ENCODE measurements around the gene RRBP1.

The RRBP1 gene

DNA sequence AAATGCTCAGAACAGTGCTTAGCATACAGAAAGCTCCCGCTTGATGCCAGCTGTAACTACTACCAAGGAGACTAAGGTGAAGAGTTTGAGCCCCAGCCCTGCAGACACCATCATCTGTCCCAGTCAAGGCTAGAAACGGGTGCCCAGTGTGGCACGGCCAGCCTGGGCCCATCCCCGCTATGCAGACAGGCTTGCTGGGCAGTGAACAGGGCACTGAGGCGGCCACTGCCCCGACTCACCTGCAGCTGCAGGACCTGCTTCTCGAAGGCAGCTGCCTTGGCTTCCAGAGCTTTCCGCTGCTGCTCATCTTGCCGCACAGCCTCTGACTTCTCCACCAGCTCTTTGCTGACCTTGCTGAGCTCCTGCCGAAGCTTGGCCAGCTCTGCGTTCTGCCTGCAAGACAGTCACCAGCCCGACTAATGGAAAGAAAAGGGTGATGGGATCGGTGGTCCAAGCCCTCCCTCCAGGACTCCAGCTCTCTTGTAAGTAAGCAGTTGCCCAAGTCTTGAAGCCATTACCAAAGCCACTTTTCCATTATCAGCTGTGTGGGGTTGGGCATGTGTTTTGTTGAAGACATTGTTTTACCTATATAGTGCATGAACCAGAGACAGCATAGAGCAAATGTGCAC is 48.7 kb downstream of the RRBP1 start:
- no peak for DNase-seq

DNA sequence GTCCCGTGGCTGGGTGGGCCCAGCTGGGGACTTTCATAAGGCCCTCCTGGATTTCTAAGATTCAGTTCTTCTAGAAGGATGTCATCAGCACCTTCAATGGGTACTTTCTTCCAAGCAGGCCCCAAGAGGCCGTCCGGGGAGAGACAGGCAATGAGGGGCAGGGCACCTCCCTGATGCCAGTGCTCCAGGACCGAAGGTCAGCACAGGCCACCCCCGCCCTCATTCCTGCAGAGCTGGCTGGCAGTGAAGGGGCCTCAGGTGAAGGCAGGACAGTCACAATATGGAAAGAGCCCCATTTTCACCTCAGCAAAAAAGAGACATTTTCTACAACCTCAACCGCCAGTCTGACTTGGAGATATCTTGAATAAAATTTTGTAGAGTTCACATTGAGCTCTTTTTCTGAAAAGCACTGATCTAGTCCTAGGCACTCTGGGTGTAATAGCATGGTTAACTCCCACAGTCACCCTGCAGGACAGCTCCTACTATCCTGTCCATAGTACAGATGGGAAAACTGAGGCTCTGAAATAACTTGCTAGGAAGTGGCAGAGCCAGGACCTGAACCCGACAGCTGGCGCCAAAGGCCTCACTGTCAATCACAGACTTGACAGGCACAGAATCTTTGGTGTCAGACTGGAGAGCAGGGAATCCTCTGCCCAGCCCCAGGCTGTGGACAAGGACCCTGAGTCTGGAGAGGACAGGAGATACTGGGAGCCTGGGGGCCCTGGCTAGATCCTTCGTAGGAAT is 50.3 kb downstream of the RRBP1 start:
- no peak for DNase-seq

DNA sequence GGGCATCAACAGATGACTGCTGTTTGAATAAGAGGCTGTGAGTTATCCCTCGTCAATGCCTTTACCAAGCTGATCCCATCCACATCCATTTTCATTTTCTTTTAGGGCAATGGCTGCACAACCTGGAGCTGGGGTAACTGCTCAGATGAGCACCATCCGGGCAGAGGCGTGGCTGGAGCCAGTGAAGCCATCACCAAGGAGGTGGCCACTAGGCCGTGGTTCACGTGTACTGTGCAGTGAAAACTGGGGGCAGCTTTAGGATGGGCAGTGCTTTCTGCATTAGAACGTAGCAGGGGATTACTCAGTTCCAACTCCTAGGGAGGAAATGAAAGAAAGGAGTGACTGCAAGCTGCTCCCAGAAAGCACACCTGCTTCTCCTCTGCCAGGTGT is 51.2 kb downstream of the RRBP1 start:
- no peak for DNase-seq

DNA sequence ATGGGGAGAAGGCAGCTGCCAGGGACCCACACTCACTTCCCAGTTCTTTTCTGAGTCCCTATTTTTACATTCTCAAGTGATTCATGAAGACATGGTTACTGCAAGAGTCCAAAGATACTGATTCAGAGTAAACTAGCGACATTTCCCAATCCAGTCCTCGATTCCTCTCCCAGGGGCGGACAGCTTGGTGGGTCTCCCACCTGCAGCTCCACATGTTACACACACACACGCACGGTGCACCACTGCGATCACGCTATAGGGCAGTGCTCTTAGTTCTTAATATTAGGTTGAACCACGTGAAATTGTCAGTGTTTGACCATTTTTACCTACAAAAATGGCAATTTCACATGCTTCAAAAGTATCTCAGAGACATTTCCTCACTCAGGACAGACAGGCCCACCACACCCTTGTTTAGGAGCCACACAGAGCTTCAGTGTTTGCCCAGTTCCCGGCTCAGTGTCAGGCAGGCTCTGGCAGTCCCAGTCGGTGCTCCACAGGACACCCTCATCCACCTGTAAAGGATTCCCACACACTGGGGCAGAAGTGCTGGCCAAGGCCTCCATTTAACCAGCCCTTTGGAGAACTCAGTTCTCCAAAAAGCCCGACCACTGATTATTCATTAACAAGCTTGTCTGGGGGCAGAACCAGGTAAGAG is 51.8 kb downstream of the RRBP1 start:
- DNase-seq: no peak

DNA sequence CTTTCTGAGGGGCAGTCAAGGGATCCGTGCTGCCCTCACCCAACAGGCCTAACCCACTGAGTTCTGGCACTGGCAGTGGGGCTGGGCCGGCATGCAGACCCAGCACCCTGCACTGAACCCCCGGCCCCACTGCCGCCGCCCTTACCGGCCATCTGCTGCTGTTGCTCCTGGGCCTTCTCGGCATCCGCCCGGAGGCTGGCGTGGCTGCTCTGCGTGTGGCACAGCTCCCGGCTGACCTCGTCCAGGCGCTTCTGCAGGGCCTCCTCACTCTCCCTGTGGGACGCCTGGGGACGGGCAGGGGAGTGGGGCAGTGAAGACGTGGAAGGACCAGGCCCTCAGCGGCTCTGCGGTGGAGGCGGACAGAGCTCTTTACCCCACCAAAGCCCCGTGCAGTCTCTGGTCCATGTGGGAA is 52.4 kb downstream of the RRBP1 start:
- DNase-seq: no peak

DNA sequence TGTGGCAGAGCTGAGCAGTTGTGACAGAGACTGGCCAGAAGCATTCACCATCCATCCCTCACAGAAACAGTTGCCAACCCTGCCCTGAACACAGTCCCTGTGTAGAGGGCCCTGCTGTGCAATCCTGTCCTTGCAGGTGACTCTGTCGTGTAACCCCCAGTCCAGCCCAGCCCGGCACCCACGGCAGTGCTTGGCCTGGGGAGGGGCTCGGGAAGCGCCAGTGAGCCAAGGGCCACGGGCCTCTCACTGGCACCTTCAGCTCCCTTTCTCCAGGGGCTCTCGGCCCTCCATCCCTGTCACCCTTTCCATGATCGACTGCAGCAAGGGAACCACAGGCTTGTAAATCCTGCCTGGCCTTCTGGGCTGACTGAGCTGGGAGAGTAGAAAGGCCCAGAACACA is 53.0 kb downstream of the RRBP1 start:
- no peak for DNase-seq

DNA sequence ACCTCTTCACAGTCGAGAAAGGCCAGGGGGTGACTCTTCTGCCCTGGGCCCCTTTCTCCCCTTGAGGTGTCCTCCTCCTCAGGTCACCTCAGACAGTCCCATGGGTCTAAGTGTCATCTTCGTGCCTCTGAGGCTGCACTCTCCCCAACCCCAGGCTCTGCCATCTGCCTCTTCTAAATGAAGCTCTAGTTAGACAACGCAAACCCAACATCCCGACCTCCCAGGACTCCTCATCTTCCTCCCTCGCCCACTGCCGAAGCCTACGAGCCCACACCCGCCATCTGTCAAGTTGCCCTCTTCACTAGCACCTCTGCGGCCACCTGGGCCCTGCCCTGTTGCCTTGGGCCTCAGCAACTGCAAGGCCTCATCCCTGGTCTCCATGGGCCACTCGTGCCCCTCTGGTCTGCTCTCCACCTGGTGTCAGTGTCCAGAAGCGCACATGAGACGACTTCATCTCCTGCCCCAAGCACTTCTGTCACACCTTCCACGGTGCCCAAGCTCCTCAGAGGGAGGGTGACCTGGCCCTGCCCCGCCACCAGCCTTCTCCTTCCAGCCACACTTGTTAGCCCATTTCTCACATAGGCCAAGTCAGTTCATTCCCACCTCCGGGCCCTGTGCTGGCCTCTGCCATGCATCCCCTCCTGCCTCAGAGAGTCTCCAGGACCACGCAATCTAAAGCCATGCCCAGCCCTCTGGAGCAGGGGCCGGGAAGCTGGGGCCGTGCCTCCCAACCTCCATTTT is 53.8 kb downstream of the RRBP1 start:
- DNase-seq: no peak

DNA sequence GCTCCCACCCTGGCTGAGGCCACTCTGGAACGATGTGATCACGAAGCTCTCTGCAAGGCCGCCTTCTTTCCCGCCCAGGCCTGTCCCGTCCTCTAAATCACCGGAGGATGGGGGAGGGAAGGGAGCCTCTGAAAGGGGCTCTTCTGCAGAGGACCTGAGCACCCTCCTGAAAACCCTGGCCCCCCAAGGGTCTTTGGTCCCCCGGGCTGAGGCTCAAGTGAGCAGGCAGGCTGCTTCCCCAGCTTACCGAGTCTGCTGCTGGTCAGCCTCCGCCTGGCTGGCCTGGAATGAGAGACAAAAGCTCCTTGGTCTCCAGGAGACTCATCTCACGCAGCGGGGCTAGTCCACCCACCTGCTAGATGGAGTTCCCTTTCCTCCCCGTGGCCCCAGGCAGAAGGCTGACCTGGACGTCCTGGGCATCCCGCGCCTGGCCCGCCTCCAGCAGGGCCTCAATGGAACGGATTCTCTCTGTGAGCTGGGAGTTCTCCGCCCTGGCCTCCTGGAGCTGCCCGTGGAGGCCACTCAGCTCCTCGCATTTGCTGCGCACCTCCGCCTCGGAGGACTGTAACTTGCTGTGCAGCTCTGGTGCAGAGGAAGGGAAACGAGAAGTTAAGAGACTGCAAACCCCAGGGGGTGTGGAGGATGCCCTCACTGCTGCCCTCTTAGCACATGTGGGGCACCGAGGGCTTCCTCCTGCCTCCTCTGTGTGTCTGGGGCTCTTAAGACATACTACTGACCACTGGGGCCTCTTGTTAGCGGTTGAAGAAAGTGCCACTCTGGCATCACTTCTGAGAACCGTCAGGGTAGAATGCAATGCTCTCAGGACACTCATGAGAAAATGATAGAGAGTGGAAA is 54.7 kb downstream of the RRBP1 start:
- no peak for DNase-seq

DNA sequence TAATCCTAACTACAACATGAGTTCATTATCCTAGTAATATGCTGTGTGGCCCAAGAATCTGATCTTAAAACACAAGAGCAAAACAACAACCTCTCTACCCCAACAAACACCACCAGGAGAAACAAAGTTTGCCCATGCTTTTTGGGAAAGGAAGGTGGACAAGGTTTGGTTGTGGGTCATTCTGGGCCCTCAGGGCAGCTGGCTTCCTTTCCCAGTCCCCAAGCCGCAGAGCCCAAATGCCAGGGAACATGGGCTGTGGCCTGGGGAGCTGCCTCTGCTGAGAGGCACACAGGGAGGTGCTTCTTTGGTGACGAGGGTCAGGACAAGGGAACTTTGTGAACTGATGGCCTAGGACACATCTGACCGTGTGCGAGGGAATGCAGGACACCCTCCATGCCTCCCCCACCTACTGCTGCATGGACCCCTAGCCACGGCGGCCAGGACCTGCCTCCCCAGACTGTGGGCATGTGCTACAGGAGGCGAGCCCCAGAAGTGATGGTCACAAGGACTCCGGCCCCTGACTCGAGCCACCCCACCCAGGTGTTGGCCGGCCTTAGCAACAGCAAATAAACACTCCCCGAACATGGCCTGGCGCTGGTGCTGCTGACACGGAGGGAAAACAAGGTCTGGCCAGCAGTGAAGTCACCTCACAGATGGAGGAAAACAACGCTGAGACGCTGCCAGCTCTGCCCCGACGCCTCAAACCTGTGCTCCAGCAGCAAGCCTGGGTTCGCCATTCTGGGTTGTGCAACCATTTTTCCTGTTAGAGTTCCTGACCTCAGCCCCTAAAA is 55.6 kb downstream of the RRBP1 start:
- no peak for DNase-seq

DNA sequence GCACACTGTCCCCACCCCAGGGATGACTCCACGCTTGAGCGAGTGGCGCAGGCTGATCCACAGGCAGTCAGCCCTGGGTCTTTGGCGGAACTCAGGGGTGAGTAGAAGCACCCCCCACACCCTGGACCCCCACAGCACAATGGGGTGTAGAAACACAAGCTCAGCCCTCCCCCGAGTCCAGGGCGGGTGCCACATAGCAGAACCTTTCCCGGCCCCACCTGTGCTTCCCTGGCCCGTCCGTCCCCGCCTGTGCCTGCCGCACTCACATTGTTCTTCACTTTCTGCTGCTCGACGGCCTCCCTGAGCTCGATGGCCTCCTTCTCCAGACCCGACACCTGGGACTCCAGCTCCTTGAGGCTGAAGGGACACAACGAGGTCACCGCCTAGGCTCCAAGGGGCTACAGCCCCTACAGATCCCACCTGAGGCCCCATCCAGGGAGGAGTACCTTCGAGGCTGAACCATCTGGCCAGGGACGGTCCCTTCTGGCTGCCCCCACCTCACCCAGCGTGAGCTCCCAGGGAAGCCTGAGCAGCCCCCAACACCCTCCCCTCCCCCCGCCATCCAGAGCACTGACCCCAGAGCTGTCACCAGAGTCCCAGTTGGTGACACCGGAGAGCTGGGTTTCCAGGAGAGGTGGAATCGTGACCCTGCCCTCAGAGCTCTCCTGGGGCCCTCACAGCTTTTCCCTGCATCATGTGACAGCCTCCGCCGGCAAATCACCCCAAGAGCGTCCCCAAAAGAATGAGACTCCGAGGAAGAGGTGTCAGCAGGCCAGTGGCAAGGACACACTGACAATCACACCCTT is 56.6 kb downstream of the RRBP1 start:
- DNase-seq: no peak

DNA sequence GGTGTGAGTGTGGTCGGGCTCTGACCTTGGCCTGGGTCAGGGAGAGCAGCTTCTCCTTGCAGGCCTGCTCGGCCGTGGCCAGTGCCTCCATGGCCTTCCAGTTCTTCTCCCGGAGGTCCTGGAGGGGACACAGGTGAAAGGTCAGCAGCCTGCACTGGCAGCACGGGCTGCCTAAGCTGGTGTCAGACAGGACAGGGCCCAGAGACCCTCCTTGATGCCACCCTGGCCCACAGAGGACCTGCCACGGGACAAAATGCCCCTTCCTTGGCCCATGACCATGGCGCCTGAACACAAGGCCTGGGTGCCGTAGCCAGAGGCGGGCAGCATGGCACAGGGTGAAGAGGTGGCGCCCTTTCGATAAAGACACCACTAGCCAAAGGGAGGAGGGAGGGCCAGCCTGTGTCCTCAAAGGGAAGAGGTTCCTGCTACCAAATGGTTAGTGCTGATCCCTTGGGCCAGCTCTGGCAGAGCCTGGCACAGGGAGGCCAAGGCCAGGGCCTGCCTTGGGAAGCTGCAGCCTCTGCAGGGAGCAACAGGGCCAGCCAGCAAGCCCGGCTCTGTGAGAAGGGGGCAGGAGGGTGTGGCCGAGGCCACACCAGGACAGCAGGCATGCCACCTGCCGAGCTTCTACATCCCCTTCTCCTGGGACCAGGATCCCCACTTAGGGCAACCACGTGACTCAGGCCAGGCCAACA is 57.3 kb downstream of the RRBP1 start:
- DNase-seq: no peak

DNA sequence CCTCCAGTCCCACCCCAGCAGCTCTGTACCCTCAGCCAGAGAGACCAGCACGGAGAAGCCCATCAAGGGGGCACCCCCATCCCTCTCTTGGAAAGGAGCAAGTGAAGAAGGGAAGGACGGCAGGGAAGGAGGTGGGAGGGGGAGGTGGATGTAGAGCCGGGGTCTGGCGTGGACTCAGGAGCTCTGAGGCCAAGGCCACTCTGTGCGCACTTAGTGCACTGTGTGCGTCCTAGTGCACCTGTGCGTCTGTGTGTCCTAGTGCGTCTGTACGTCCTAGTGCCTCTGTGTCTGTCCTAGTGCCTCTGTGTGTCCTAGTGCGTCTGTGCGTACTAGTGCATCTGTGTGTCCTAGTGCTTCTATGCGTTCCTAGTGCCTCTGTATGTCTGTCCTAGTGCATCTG is 58.0 kb downstream of the RRBP1 start:
- DNase-seq: no peak

DNA sequence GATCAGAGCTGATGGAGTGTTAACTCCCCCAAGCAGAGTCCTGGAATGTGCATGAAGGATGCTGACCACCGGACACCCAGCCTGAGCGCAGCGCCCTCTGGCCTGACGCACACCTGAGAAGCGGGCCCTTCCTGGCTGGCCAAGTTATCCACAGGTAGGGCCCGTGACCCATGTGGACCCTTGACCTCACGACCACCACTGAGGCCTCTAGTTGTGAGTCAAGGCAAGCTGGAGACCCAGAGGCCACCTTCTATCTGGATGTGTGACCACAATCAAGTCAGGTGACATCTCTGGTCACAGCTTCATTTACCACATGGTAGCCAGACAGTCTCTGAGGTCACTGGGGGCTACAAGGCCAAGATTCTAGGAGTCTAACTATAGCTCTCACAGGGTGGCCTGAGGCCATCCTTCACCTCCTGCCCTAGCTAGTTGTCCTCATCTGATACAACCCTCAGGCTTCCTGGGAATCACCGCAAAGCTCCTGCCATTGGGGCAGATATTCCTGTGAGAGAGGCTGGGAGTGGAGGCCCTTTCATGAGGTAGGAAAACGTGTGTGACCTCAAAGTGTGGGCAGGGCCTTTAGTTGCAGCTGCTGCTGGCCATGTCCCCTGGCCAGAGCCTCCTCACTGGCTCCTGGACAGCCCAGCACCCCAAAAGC is 59.1 kb downstream of the RRBP1 start:
- DNase-seq: no peak

DNA sequence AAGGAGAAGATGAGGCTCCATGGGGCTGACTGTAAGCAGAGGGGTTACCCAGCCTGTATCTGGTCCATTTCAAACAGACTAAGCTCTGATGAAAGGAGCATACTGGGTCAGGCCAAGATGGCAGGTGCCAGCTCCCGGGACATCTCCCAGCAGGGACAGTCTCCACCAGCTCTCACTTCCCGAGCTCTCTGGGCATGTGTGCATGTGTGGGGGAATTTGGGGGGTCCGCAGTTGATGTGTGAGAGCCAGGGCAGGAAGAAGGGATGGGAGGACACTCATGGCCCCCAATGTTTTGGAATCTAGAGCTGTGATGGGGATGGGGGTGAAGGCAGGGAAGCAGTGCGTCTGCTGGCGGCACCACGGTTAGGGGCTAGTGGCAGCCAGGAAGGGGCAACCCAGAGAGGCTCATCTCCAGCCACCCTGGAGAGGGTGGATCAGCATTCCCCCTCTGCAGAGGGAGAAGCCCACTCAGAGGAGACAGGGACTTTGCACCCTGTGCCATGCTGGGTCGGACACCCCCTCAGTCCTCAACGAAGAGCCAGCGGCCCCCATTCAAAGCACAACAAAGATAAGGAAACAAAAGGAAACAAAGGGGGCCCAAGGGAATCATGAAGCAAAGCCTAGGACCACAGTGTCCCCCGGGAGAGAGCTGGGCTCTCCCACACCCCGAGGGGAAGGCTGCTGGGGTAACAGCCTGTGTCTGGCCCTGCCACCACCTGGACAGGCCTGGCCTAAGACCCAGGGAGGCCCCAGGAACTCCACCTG is 59.8 kb downstream of the RRBP1 start:
- DNase-seq: no peak

DNA sequence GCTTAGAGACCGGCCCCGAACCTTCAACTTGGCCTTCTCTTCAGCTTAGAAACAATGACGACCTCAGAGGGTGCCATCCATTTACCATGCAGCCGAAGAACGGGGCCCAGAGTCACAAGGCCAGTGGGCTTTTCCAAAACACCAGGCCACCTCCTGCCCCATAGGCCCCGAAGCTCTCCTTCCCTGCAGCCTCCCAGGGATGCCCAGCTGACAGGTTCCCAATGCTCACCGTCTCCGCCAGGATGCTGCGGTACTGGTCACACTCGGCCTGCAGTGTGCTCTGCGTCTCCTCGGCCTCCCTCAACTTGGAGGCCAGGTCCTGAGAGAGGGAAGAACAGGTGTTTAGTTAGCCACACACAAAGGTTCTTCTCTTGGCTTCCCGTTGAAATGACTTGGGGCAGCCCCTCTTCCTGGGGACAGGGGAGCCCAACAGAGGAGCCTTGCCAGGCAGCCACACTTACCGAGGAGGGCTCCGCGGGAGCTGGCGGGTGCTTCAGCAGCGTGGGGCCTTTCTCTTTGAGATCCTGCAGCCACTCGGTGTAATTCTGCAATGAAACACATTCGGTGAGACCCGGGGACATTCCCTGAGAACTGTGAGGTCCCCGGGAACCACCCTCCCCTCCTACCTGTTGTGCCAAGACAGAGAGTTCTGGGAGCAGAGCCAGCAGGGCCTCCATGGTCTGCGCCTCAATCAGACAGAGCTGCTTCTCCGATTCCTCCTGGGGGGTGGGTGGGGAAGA is 60.6 kb downstream of the RRBP1 start:
- no peak for DNase-seq

DNA sequence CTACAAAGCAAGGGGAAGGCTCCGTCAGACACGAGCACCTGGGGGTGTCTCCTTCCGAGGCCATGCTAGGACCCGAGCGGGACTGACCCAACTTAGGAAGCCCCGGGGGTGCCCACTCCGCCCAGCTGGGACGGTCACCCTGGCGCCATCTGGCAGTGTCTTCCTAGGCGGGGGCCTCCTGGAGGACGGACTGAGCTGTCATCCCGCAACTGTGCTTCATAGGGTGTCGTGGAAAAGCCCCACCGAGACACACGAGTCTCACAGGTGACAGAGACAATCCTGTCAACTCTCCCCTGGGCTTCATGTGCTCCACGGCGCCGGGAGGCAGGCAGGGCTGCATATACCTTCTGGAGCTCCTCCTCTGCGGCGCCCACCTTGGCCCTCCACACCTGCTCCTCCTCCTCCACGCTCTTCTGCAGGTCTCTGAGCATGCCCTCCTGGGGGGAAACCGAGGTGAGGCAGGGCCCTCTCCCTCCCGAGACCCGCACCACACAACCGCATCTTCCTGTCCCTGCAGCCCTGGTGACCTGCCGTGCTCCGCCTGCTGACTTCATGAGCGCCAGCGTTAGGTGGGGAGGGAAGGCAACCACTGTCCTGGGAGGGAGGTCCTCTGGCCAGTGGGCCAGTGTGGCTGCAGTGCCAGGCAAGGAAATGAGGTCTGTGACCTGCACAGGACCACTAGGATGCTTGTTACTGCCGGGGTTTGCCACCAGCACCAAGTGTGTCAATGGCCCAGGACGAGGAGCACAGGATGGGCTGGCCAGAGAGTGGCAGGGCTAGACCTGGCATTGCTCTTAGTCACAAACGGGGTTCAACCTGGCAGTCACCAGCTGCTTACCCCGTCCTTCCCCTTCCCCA is 61.4 kb downstream of the RRBP1 start:
- no peak for DNase-seq
